ENCODE results near the gene RPL10A.

The RPL10A gene

DNA sequence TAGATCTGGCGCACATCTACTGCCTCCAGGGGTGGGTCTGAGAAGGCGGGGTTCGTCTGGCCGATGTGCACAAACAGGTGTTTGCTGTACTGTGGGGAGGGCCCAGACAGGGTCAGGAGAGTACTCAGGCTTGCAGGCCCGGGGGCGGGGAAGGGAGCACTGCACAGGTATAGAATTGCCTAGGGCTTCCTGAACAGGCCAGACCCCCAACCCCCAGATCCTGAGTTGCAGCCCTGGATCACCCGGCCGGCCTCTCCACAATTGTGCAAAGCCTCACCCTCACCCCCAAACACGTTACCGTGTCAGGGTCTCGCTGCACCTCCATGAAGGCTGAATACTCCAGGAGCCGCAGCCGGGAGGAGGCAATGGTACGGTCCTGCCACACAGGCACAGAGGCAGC, 7.8 kb downstream of the RPL10A start:
- DNase-seq = no peak

DNA sequence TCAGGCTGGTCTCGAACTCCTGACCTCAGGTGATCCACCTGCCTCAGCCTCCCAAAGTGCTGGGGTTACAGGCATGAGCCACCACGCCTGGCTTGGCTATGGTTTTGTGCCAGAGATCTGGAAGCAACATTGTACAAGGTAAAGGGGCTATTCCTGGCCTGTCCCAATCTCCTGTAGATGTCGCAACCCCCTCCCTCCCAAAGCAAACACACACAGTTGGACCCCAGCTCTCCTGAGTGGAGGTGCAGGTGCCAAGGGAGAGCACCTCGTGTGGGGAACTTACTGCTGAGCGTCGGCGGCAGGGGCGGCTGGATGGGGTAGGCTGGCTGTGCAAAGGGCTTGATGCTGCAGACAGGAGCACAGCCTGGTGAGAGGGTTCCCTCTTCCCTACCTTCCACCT, 8.8 kb downstream of the RPL10A start:
- DNase-seq = no peak

DNA sequence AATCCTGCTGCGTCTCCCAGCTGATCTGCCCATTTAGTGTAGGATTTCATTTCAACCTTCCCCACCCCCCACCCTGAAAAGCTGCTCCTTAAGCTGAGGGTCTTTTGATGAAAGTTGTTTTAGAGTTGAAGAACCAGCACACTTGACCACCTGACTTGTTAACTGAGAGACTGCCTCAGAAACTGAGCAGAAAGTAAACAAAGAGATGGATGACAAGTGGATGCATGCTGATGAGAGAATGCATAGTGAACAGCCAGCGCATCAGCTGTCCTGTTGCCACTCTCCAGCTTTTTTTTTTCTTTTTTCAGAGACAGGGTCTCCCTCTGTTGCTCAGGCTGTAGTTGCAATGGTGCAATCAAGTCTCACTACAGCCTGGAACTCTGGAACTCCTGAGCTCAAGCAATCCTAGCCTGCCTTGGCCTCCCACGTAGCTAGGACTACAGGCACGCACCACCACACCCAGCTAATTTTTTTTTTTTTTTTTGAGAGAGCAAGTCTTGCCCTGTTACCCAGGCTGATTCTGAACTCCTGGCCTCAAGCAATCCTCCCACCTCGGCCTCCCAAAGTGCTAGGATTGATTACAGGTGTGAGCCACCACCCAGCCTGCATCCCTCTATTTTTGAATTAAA, 9.5 kb downstream of the RPL10A start:
- no peak for DNase-seq

DNA sequence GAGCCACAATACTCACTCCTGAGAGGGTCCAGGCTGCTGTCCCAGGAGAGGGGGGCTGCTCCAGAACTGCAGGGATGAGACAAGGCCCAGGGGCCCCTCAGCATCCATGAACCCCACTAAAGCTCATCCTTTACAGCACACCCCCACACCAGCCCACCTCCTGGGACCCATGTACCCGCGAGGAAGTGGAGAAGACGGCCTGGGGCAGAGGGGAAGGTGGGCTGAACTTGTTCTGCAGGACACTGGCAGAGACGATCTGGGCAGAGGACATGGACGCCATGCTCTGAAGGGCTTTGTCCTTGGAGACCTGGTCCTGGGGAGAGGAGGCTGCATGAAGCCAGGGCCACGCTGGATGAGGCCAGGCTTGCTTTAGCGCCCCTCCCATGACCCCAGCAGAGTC, 10.1 kb downstream of the RPL10A start:
- no peak for DNase-seq

DNA sequence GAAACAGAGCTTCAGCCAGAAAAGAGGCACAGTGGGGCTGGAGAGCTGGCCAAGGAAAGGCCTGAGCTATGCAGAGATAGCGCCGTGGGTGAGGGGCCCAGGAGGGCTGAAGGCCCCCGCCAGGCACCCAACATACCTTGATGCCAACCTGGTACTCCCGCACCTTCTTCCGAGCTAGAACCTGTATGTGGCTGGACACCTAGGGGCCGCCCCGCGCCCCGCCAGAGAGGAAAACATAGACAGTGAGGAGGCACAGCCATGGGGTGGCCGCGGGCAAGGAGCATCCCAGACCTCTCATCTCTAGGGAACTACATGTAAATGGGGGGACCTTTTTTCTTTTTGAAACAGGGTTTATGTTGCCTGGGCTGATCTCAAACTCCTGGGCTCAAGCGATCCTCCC, 12.0 kb downstream of the RPL10A start:
- DNase-seq = no peak

DNA sequence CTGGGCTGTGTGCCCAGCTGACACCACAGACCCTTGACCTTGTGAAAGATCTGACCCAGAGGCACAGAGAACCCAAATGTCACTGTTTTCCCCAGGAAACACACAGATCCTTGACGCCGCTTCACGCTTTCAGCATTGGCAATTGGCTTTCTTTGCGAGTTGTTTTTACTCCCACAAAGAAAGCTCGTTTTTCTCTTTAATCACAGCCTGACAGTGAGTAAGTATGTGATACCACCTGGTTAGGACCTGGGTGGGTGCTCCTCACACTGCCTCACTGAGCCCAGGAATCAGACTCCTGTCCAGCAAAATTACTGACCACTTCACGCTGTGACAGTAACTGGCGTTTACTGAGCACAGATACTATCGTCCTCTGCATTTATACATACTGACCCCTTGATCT, 13.0 kb downstream of the RPL10A start:
- DNase-seq = no peak

DNA sequence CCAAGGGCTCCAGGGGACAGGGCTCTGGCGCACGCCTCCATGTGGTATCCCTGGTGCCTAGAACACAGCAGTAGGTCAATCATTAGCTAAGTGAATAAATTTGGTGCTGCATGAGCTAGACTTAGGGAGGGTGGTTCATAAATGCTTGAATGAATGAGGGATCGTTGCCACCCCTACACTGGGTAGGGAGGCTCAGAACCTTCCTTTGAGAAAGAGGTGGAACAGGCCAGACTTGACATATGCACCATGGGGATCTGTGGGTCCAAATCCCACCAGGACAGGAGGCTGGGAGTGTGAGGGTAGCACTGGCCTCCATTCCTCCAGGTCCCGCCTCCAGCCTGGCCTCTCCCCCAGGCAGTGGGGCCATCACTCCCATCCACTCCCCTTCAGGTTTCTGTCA, 14.9 kb downstream of the RPL10A start:
- DNase-seq = no peak

DNA sequence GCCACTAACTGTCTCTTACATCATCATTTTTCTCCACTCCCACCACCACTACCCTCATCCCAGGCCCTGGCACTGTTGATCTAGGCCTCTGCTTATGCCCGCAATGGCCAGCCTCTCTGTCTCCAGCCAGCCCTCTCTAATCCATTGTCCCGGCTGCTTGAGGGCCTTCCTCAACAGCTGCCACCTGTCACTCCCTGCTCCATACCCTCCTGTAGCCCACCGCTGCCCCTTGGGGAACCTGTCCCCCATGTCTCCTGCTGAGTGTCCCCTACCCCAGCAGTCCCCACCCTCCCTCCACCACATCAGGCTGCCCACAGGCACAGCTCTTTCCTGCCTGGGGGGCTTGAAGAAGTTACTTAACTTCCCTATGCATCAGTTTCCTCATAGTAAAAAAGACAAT, 15.3 kb downstream of the RPL10A start:
- no peak for DNase-seq

DNA sequence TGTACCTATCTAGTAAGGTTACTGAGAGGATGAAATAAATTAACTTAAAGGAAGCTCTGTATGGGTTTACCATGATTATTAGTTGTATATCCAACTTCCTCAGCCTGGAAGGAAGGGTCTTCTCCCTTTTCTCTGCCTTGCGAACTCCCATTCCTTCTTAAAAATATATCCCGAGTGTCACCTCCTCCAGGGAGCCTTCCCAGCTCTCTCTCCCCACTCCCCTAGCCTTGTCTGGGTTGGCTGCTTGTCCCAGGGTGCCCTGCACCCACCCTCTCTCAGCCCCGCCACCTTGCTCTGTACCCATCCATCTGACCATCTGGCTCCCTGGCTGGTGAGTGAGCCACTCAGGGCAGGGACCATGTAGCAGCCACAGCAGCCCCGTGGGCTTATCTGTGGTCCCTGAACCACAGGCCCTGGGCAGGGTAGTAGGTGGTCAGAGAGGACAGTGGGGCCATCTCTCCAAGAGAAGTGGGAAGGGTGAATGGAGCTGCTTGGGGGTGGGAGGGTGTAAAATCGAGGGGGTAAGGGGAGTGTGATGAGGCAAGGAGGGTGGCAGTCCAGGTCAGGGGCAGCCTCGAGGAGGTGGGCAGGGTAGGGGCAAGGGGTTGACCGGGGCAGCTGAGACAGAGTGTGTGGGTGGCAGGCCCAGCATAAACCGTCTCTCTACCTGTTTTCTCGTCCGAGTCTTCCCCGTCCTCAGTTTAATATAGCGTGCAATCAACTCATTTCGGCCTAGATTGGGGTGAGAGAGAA, 15.9 kb downstream of the RPL10A start:
- no peak for DNase-seq

DNA sequence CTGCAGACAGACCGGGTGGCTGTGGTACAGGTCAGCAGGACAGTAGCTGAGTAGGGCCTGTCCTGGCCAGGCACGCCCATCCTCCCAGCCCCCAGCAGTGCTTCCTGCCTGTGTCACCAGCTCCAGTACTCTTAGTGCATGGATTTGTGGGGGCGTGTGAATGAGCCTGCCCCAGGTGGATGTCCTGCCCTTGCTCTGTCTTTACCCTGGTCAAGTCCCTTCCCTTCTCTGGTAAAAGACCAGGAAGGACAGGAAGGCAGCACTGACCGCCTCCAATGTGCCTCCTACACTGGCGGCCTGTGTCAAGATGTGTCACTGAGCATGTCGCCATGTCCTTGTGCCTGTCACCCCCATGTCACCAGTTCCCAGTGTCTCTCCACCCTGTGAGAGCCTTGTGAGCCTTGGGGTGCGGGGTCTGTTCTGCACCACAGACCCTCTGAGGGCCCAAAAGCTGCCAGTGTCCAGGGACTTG, 16.8 kb downstream of the RPL10A start:
- DNase-seq = no peak

DNA sequence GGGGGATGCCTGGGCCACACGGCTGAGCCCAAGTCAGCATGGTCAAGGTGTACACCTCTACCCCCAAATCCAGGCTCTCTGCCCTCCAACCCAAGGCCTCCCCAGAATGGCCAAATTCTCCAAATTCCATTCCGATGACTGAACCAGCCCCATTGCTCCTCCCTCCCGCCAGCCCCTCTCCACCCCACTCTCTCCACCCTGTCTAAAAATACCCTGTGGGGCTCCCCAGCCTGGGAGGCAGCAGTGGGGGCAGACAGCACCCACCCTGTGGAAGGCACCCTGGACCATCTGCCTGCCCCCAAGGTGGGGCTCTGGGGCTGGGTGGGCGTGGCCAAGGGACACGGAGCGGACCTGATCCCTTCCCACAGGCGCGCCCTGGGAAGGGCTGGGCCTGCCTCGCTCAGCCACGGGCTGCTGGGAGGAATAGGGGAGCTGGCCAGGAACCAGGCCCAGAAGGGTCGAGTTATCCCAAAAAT, 17.2 kb downstream of the RPL10A start:
- no peak for DNase-seq

DNA sequence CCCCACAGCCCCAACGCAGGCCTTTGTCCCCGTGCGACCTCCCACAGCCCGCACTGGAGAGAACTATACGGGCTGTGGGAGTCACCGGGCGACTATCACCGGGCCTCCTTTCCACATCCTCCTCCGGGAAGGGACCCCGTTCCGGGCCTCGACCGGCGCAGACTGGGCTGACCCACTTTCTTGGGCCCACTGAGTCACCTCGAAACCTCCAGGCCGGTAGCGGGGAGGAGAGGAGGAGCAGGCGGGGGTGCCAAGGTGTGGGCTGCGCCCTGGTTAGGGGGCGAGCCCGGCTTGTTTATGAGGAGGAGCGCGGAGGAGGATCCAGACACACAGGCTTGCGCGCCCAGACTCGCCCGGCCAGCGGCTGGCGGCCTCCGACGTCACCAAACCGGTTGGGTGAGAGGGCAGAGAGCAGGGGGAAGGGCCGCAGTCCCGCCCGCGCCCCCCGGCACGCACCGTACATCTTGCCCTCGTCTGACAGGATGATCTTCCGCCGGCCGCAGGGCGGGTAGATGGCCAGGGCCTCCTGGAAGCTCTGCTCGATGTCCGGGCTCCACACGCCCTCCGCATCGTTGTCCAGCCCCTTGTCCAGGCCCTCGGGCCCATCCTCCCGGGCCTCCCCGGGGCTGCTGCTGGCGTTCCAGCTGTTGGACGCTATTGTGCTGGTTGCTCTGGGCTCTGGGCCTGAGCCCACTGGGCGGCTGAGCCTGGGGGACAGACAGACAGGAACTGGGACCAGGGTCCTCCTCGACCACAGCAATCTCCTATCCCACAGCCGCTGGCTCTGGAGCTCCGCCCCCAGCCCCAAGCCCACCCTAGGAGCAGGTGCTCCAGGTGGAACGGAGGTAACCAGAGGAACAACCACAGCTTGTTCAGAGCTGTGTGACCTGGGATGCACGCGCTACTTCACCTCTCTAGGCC, 18.1 kb downstream of the RPL10A start:
- no peak for DNase-seq

DNA sequence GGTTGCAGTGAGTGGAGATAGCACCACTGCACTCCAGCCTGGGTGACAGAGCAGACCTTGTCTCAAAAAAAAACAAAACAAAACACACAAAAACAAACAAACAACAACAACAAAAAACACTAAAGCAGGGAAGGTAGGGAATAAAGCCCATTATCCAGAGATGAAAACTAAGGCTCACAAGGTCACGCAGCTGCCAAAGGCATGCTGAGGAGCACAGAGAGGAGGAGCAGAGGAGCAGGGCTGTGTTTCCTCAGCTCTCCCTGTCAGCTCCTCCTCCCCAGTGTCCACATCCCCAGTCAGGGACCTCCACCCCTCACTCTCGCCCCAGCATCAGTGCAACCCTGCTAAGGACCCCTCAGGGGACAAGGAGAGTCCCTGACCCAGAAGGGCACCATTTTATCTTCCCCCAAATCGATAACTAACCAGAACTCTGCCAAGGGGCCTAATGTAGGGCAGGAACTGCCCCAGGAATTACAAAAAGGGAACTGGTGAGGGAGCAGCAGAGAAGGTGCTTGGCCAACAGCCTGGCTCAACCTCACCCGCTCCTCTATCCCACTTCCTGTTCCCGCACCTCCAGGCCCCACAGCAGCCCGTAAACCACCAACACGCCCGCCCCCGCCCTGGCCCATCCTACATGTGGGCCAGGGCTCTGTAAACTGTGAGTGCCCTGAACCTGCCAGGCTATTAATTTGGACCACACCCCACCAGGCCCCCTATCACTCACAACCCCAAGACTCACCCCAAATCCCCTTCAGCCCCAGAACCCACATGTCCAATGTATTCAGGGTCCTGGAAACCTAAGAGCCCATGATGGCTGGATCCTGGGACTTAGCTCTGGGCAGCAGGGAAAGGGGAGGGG, 19.7 kb downstream of the RPL10A start:
- no peak for DNase-seq

DNA sequence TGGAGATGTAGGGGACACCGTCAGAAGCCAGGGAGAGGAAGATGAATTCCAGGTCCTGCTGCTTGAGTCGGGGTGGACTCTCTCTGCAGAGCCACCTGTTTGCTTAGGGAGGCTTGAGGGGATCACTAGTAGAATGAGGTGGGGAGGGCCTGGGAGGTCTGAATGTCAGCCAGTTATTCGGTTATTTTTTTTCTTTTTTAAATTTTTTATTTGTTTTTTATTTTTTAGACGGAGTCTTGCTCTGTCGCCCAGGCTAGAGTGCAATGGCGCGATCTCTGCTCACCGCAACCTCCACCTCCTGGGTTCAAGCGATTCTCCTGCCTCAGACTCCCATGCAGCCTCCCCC, 20.3 kb downstream of the RPL10A start:
- no peak for DNase-seq

DNA sequence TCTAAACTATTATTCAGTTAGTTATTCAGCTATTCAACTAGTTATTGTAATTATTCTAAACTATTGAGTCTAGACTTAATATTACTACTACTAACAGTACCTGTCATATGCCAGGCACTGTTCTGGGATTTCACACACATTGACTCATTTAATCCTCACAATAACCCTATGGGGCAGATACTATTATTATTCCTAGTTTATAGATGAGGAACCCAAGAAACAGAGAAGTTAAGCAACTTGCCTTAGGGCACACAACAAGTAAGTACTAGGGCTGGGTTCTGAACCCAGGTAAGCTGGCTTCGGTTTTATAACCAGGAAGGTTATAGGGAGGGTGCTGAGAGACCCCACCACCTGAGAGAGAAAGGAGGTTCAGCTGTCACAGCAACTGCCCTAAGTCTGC, 20.9 kb downstream of the RPL10A start:
- DNase-seq = peak; percentile 66

DNA sequence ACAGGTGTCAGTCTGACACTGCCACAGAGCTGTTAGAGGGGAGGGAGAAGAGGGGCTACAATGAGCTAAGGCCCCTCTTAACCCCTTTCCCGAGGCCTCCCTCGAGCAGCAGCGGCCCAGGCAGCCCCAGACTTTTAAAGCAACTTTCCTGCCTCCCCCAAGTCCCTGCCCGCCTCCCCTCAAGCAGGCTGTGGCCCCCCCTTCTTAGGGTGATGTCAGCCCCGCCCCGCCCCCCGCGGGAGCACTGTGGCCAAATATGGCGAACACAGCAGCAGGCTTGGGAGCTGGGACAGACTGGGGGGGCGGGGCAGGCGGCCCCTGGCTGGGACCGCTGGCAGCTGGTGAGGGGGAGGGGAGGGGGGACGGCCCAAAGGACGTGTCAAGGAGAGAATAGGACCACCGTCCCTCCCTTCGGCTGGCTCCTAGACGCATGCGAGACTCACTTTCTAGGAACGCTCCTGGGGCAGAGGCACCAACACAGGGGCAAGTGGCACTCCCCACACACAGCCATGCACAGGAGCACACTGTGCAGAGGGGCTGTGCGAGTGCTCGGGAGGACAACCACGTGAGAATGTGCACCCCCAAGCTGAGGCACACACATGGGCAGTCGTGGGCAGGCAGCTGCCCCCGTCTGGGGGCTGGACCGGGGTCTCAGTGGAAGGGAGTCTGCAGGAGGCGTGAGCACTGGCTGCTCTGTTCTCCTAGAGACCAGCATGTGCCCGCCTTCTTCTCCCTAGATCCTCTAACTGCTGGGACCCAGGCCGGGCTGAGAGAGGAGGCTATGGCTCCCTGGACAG, 22.0 kb downstream of the RPL10A start:
- peak; percentile 52 for DNase-seq

DNA sequence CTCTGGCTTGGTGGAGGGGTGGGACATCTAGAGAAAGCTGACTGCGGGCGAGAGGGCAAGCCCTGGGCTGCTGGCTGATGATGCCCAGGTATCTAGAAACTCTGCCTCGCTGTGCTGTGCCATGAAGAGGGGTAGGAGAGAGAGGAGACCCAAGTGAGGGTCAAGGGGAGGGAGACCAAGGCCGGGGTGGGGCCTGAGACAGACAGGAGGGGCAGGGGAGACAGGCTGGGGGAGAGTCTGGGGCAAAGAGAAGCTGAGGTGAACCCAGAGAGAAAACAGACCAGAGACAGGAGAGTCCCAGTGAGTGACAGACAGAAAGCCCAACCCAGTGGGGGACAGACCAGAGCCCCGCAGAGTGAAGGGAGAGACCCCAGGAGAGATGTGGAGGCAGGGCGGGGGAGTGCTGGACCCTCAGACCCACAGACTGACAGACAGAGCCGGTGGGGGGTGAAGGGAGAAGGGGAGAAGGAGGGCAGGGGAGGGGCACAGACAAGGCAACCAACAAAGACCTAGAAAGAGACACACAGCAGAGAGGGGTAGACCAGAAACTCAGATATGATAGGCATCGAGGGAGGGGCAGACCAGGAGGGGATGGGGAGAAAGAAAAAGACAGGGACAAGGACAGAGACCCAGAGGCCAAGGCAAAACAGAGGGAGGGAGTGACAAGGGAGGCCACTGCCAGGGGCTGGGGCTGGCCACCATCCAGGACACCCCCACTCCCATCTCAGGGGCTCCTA, 22.8 kb downstream of the RPL10A start:
- DNase-seq = no peak

DNA sequence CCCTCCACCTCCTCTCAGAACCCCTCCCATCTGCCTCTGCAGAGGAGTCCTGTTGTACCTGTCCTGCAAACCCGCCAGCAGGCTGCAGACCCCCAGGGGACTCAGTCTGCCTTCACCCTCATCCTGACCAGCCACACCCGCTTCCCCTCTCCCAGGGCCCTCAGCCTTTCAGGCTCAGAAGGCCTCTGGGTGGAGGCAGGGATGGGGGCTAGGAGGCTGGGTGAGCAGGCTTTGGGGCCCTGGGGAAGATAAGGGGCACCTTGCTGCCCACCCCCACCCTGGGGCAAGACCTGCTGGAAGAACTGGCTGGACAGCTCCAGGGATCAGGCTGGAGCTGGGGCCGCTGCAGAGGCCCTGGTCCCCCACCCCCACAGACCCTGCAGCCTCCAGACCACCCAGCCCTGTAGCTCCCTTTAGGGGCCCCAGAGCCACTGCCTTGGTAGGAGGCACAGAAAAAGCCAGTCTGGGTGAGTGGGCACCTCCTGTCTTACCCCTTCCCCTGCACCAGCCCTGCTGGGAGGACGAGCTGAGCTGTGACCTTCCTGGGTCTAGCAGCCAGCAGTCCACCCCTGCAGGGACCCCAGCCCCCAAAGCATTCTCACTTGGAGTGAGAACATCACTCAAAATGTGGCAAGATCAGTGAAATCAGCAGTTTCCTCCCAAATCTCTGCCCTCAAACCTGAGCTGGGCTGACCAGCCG, 23.5 kb downstream of the RPL10A start:
- DNase-seq = no peak

DNA sequence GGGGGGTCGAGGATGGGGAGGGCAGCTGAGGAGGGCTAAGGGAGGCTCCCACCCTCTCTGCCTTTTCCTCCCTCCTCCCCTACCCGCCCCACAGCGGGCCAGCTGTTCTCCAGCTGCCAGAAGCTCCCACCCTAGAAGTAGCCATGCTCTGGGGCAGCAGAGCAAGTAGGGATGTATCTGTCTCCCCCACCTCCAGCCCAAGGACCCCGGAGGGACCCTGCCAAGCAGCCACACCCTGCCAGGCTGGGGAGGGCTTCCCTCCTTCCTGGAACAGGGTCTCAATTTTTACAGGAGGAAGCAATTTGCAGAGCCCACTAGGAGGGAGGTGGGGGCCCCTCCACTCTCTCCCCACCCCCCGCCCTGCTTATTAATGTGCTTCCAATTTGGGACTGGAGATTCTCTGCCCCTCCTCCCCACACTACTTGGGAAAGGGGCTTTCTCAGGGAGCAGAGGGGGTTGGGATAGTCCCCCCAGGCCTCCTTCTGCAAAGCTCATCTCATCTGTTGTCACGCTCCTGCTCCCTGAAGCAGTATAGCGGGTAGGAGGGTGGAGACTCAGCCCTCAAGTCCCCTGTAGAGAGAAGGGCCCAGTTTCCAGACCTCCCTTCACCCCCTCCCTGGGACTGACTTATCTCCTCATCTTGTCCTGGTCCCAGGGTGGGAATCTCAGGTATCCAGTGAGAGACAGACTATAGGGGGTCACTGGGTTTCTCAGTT, 24.2 kb downstream of the RPL10A start:
- DNase-seq = no peak

DNA sequence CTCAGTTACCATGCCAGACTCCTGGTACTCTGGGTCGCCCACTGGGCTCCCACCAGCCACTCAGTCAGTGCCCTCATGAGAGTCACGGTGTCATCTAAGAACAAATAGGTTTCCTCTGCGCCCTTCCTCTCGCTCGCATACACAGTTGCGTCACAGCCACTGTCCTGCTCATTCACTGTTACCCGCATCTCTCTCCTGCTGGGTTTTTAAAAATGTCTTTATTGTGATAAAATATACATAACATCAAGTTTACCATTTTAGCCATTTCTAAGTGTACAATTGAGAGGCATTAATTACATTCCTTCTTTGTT, 24.7 kb downstream of the RPL10A start:
- no peak for DNase-seq
